GM23248 (cell line): ENCODE data around the gene MICOS13.

Source experiments
- EZH2 ChIP-seq: fragments of 200-600 bp; sonication (generic); IDR thresholded peaks from 2 replicates; pipeline ENCODE4 v1.6.1; 2018; ENCODE audit warnings: antibody characterized with exemption, mild to moderate bottlenecking; ENCODE audit not compliant: insufficient read depth, poor library complexity, severe bottlenecking
- EZH2phosphoT487 ChIP-seq: fragments of 200-600 bp; sonication (generic); IDR thresholded peaks from 2 replicates; pipeline ENCODE4 v1.6.1; 2018; ENCODE audit warnings: antibody characterized with exemption, moderate library complexity, mild to moderate bottlenecking, low read depth; ENCODE audit not compliant: insufficient read depth

- TF ChIP-seq EZH2, result no peak
- no peak for TF ChIP-seq EZH2phosphoT487
Measured at GRCh38 chr19:5727453-5728050, 47.2 kb upstream of the MICOS13 start.
